VCaP (cell line): ENCODE results near the gene NUP214.

Experiments used
- H3K27ac ChIP-seq: fragments of 450-650 bp; 2 replicates; pipeline ENCODE4 v1.5.1; 2017
- TF ChIP-seq, protein P1 (sequence below): fragments of 450-650 bp; conservative IDR thresholded peaks from 2 replicates; pipeline ENCODE4 v1.5.1; 2017; ENCODE audit warnings: mild to moderate bottlenecking, moderate library complexity

The NUP214 gene

GRCh38 chr9:131092548-131093440, 32.6 kb upstream of the NUP214 start:
- H3K27ac ChIP-seq, result no peak overlapping the region; the same call in 1 of the 2 replicates
- TF ChIP-seq, protein P1, sequence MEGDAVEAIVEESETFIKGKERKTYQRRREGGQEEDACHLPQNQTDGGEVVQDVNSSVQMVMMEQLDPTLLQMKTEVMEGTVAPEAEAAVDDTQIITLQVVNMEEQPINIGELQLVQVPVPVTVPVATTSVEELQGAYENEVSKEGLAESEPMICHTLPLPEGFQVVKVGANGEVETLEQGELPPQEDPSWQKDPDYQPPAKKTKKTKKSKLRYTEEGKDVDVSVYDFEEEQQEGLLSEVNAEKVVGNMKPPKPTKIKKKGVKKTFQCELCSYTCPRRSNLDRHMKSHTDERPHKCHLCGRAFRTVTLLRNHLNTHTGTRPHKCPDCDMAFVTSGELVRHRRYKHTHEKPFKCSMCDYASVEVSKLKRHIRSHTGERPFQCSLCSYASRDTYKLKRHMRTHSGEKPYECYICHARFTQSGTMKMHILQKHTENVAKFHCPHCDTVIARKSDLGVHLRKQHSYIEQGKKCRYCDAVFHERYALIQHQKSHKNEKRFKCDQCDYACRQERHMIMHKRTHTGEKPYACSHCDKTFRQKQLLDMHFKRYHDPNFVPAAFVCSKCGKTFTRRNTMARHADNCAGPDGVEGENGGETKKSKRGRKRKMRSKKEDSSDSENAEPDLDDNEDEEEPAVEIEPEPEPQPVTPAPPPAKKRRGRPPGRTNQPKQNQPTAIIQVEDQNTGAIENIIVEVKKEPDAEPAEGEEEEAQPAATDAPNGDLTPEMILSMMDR, result no peak

DNA sequence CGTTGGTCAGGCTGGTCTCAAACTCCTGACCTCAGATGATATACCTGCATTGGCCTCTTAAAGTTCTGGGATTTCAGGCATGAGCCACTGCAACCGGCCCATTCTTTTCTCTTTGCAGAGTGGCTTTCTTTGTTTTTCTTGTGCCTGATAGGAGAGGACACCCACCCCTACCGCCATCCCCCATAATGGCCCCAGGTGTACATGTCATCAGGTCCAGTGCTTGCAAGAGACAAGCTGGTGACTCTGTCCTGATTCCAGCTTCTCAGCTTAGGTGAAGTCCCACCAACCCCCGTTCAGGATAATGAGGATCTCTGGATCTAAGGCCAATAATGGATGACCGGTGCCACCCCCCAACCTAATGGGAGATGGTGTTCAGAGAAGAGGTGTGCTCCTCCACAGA, 31.4 kb upstream of the NUP214 start:
- TF ChIP-seq, protein P1, result no peak
- no peak overlapping the region for H3K27ac ChIP-seq

- H3K27ac ChIP-seq, result no peak overlapping the region
- TF ChIP-seq, protein P1, result no peak
Measured at GRCh38 chr9:131094622-131095021, 30.8 kb upstream of the NUP214 start.

DNA sequence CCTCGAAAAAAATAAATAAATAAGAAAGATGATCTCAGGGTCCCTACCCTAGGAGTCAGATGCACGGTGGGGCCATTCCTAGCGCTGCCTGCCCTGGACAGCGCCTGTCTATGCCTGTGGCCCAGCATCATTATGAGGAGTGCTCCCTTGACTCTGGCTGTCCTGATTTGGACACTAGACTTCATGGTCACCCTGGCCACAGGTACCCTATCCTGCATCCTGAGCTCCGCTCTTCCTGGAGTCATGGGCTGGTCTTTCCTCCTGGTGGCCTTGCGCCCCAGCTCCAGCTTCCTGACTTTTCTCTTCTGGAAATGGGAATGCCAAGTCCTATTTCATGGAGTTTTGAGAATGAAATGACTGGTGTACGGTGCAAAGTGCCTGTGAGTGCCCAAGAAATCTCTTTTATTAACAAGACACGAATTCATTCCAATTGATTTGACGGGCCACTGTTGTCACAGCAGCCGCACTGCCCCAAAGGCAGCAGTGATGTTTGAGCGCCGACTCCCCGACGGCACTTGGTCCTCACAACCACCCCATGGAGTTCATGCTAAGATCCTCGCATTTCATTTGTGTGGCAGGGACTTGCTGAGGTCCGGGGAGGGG, 29.6 kb upstream of the NUP214 start:
- H3K27ac ChIP-seq, result peak overlapping the region; percentile 84
- TF ChIP-seq, protein P1, result no peak; the same call in 1 of the 2 replicates

DNA sequence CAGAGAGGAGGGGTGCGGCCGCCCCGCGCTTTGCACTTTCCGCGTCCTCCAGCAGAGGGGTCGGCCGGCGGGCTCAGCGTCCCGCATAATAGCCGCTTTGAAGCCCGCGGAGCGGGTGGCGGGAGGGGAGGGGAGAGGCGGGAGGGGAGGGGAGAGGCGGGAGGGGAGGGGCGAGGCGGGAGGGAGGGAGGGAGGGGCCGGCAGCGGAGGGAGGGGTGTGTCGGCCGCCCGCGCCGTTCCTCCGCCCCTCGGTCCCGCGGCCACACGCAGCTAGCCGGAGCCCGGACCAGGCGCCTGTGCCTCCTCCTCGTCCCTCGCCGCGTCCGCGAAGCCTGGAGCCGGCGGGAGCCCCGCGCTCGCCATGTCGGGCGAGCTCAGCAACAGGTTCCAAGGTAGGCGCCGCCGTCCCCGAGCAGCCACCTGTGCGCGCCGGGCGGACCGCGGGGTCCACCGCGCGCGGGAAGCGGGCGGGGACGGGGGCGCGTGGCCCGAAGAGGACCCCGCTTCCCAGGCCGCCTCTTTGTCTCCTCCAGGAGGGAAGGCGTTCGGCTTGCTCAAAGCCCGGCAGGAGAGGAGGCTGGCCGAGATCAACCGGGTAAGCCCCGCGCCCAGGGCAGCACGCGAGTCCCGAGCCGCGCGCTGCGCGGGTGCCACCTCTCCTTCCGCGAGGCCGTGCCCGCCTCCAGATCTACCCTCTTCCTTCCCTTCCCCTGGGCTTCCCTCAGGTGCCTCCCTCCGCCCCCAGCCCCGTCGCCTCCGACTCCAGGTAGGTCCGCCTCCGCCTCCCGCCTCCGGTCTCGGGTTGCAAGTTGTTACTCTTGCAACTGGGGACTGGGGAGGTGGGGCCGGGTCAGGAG, 28.9 kb upstream of the NUP214 start, which contains the start of gene AIF1L:
Gene AIF1L, plus strand, starts transcription at position 263 of the 857 bp plus-strand sequence. Its CDS starts 99 bp downstream, at position 362.
- peak within 1 kb of the TSS; percentile 84 for H3K27ac ChIP-seq
- TF ChIP-seq, protein P1, result peak; percentile 17; the same call in 1 of the 2 replicates

GRCh38 chr9:131097126-131097947, 28.0 kb upstream of the NUP214 start:
- peak overlapping the region; percentile 84 for H3K27ac ChIP-seq
- TF ChIP-seq, protein P1, result no peak
